KOPT-K1 (cell line): ENCODE data around the gene OSBPL2.

ENCODE experiments used
- H3K27ac ChIP-seq: fragments of 200-600 bp; sonication (generic); 2 replicates; pipeline ENCODE4 v1.5.1; 2016; ENCODE audit warnings: antibody characterized with exemption, mild to moderate bottlenecking, low read depth, low read length; ENCODE audit not compliant: poor library complexity, severe bottlenecking
- H3K36me3 ChIP-seq: fragments of 200-600 bp; sonication (generic); 2 replicates; pipeline ENCODE4 v1.5.1; 2017; ENCODE audit warnings: antibody characterized with exemption, mild to moderate bottlenecking, low read length, moderate library complexity; ENCODE audit not compliant: insufficient read depth
- H3K9me3 ChIP-seq: fragments of 200-600 bp; sonication (generic); 2 replicates; pipeline ENCODE4 v1.5.1; 2017; ENCODE audit warnings: antibody characterized with exemption, low read length, mild to moderate bottlenecking; ENCODE audit not compliant: insufficient read depth, poor library complexity, severe bottlenecking

OSBPL2 gene

GRCh38 chr20:62282877-62283503, 44.7 kb downstream of the OSBPL2 start:
- Histone ChIP-seq H3K36me3 (peaks cover 50% of the 10 kb centered on the region), H3K9me3 (no peaks in the 10 kb centered on the region), H3K27ac (no peak overlapping the region)

- Histone ChIP-seq H3K9me3 (no peaks in the 10 kb centered on the region), H3K27ac (no peak overlapping the region), H3K36me3 (peaks cover 45% of the 10 kb centered on the region)
Observed at GRCh38 chr20:62284448-62284847, 46.1 kb downstream of the OSBPL2 start.

GRCh38 chr20:62285151-62285550, 46.8 kb downstream of the OSBPL2 start:
- Histone ChIP-seq H3K27ac (no peak overlapping the region), H3K9me3 (no peaks in the 10 kb centered on the region), H3K36me3 (peaks cover 38% of the 10 kb centered on the region)

GRCh38 chr20:62285722-62286121, 47.4 kb downstream of the OSBPL2 start:
- Histone ChIP-seq H3K27ac (no peak overlapping the region), H3K36me3 (peaks cover 32% of the 10 kb centered on the region), H3K9me3 (no peaks in the 10 kb centered on the region)

GRCh38 chr20:62286493-62287064, 48.3 kb downstream of the OSBPL2 start:
- Histone ChIP-seq H3K9me3 (no peaks in the 10 kb centered on the region), H3K36me3 (peaks cover 26% of the 10 kb centered on the region), H3K27ac (no peak overlapping the region)

GRCh38 chr20:62287129-62287528, 48.8 kb downstream of the OSBPL2 start:
- H3K36me3 ChIP-seq, result peaks cover 26% of the 10 kb centered on the region; the same call in 1 of the 2 replicates
- no peaks in the 10 kb centered on the region for H3K9me3 ChIP-seq
- no peak overlapping the region for H3K27ac ChIP-seq

- Histone ChIP-seq H3K9me3 (no peaks in the 10 kb centered on the region), H3K27ac (no peak overlapping the region), H3K36me3 (peaks cover 24% of the 10 kb centered on the region; the same call in 1 of the 2 replicates)
Observed at GRCh38 chr20:62287759-62288534, 49.6 kb downstream of the OSBPL2 start.

GRCh38 chr20:62288535-62289105, 50.3 kb downstream of the OSBPL2 start:
- Histone ChIP-seq H3K9me3 (no peaks in the 10 kb centered on the region), H3K36me3 (peaks cover 25% of the 10 kb centered on the region; the same call in 1 of the 2 replicates), H3K27ac (no peak overlapping the region)

- Histone ChIP-seq H3K27ac (no peak overlapping the region), H3K9me3 (no peaks in the 10 kb centered on the region), H3K36me3 (peaks cover 30% of the 10 kb centered on the region; the same call in 1 of the 2 replicates)
Observed at GRCh38 chr20:62289131-62289530, 50.8 kb downstream of the OSBPL2 start.

- H3K36me3 ChIP-seq, result peaks cover 31% of the 10 kb centered on the region; the same call in 1 of the 2 replicates
- no peaks in the 10 kb centered on the region for H3K9me3 ChIP-seq
- no peak overlapping the region for H3K27ac ChIP-seq
Observed at GRCh38 chr20:62289898-62290297, 51.6 kb downstream of the OSBPL2 start.

GRCh38 chr20:62291251-62292066, 53.1 kb downstream of the OSBPL2 start:
- Histone ChIP-seq H3K27ac (no peak overlapping the region), H3K36me3 (peaks cover 35% of the 10 kb centered on the region; the same call in 1 of the 2 replicates), H3K9me3 (no peaks in the 10 kb centered on the region)

- Histone ChIP-seq H3K36me3 (peaks cover 30% of the 10 kb centered on the region; the same call in 1 of the 2 replicates), H3K27ac (no peak overlapping the region), H3K9me3 (no peaks in the 10 kb centered on the region)
Observed at GRCh38 chr20:62292108-62292507, 53.8 kb downstream of the OSBPL2 start.

GRCh38 chr20:62293111-62293784, 54.9 kb downstream of the OSBPL2 start:
- H3K36me3 ChIP-seq, result peaks cover 30% of the 10 kb centered on the region; the same call in 1 of the 2 replicates
- H3K9me3 ChIP-seq, result no peaks in the 10 kb centered on the region
- H3K27ac ChIP-seq, result no peak overlapping the region

GRCh38 chr20:62293946-62294345, 55.6 kb downstream of the OSBPL2 start:
- Histone ChIP-seq H3K36me3 (peaks cover 30% of the 10 kb centered on the region; the same call in 1 of the 2 replicates), H3K9me3 (no peaks in the 10 kb centered on the region), H3K27ac (no peak overlapping the region)
